Neural cell (in vitro differentiated cells): ENCODE measurements around the gene ATP13A2. TPM values are rescaled to one million over a fixed set of nuclear protein-coding genes. Genes with fewer than 3 reads are reported as not detected.

Experiments used
- H2AFZ ChIP-seq: fragments of 200-600, 300-800 bp; sonication (generic), shearing (Covaris generic); 2 replicates; pipeline ENCODE4 v1.6.0; 2014; ENCODE audit warnings: low read depth, mild to moderate bottlenecking, antibody characterized with exemption, low read length, moderate library complexity
- H3F3A ChIP-seq: fragments of 200-600 bp; shearing (Covaris generic); 2 replicates; pipeline ENCODE4 v1.6.1; 2016; ENCODE audit warnings: mild to moderate bottlenecking, moderate library complexity, mixed read lengths, antibody characterized with exemption, low read length; ENCODE audit not compliant: insufficient read depth, poor library complexity, severe bottlenecking
- H3K27ac ChIP-seq: fragments of 200-600, 300-800 bp; sonication (generic), shearing (Covaris generic); 2 replicates; pipeline ENCODE4 v1.5.1; 2014; ENCODE audit warnings: mild to moderate bottlenecking, low read length, moderate library complexity
- H3K27me3 ChIP-seq: fragments of 300-800, 200-600 bp; sonication (generic), shearing (Covaris generic); 2 replicates; pipeline ENCODE4 v1.6.0; 2014; ENCODE audit warnings: mild to moderate bottlenecking, low read depth, low read length, moderate library complexity; ENCODE audit not compliant: insufficient read depth
- H3K36me3 ChIP-seq: fragments of 300-800, 200-600 bp; sonication (generic), shearing (Covaris generic); 2 replicates; pipeline ENCODE4 v1.5.1; 2014; ENCODE audit warnings: mild to moderate bottlenecking, antibody characterized with exemption, low read length, moderate library complexity; ENCODE audit not compliant: insufficient read depth
- H3K4me2 ChIP-seq: fragments of 300-800, 200-600 bp; sonication (generic), shearing (Covaris generic); 2 replicates; pipeline ENCODE4 v1.6.0; 2014; ENCODE audit warnings: mild to moderate bottlenecking, low read length
- H3K4me3 ChIP-seq: fragments of 300-800, 200-600 bp; sonication (generic), shearing (Covaris generic); 2 replicates; pipeline ENCODE4 v1.5.1; 2014; ENCODE audit warnings: mild to moderate bottlenecking, low read length, moderate library complexity
- H3K79me2 ChIP-seq: fragments of 200-600 bp; shearing (Covaris generic); replicated peaks from 2 replicates; pipeline ENCODE4 v1.6.0; 2014; ENCODE audit warnings: mild to moderate bottlenecking, low read length, moderate library complexity; ENCODE audit not compliant: insufficient read depth
- H3K9ac ChIP-seq: fragments of 300-800, 200-600 bp; sonication (generic), shearing (Covaris generic); 2 replicates; pipeline ENCODE4 v1.6.1; 2016; ENCODE audit warnings: mild to moderate bottlenecking, low read length, mixed read lengths
- H3K9me2 ChIP-seq: fragments of 200-600 bp; shearing (Covaris generic); 2 replicates; pipeline ENCODE4 v1.6.1; 2016; ENCODE audit warnings: mild to moderate bottlenecking, low read length, mixed read lengths; ENCODE audit not compliant: insufficient read depth
- H3K9me3 ChIP-seq: fragments of 200-600, 300-800 bp; sonication (generic), shearing (Covaris generic); 2 replicates; pipeline ENCODE4 v1.6.1; 2016; ENCODE audit warnings: mild to moderate bottlenecking, mixed run types, low read length, moderate library complexity, mixed read lengths
- H4K20me1 ChIP-seq: fragments of 200-600 bp; shearing (Covaris generic); 2 replicates; pipeline ENCODE4 v1.6.1; 2016; ENCODE audit warnings: mild to moderate bottlenecking, mixed run types; ENCODE audit not compliant: insufficient read depth
- CTCF ChIP-seq: fragments of 450-650 bp; IDR thresholded peaks from 2 replicates; pipeline ENCODE4 v1.5.1; 2014; ENCODE audit warnings: antibody characterized with exemption, mild to moderate bottlenecking, moderate library complexity; ENCODE audit not compliant: poor library complexity, severe bottlenecking
- EP300 ChIP-seq: fragments of 450-650 bp; conservative IDR thresholded peaks from 2 replicates; pipeline ENCODE4 v1.6.1; 2014; ENCODE audit warnings: antibody characterized with exemption, mild to moderate bottlenecking, moderate library complexity; ENCODE audit not compliant: poor library complexity, severe bottlenecking
- EZH2 ChIP-seq: fragments of 200-600, 300-800 bp; shearing (Covaris generic), sonication (generic); IDR thresholded peaks from 2 replicates; pipeline ENCODE4 v1.6.1; 2014; ENCODE audit warnings: antibody characterized with exemption, low read length, borderline replicate concordance, mild to moderate bottlenecking; ENCODE audit not compliant: insufficient read depth, poor library complexity, severe bottlenecking
- MXI1 ChIP-seq: fragments of 450-650 bp; conservative IDR thresholded peaks from 2 replicates; pipeline ENCODE4 v1.6.1; 2014; ENCODE audit warnings: antibody characterized with exemption, mild to moderate bottlenecking; ENCODE audit not compliant: poor library complexity, severe bottlenecking
- POLR2AphosphoS5 ChIP-seq: IDR thresholded peaks from 2 replicates; pipeline ENCODE4 v1.6.1; 2012
- RAD21 ChIP-seq: fragments of 450-650 bp; conservative IDR thresholded peaks from 2 replicates; pipeline ENCODE4 v1.6.1; 2014; ENCODE audit warnings: antibody characterized with exemption, mild to moderate bottlenecking, moderate library complexity
- REST ChIP-seq: IDR thresholded peaks from 2 replicates; pipeline ENCODE4 v1.6.1; 2012; ENCODE audit warnings: borderline replicate concordance
- SMC3 ChIP-seq: fragments of 450-650 bp; conservative IDR thresholded peaks from 2 replicates; pipeline ENCODE4 v1.6.1; 2014; ENCODE audit warnings: antibody characterized with exemption, mild to moderate bottlenecking, moderate library complexity; ENCODE audit not compliant: poor library complexity
- TAF1 ChIP-seq: IDR thresholded peaks from 2 replicates; pipeline ENCODE4 v1.6.1; 2012; ENCODE audit warnings: low read depth
- polyA plus RNA-seq: library from polyadenylated mRNA; depleted of rRNA; stranded (reverse); fragments of >200 nt; gene quantifications from 2 replicates; pipeline ENCODE4 v1.2.3, GENCODE V29; 2014

Gene ATP13A2
- polyA plus RNA-seq, 1 donor from 2014 or later, result 43.3 TPM

DNA sequence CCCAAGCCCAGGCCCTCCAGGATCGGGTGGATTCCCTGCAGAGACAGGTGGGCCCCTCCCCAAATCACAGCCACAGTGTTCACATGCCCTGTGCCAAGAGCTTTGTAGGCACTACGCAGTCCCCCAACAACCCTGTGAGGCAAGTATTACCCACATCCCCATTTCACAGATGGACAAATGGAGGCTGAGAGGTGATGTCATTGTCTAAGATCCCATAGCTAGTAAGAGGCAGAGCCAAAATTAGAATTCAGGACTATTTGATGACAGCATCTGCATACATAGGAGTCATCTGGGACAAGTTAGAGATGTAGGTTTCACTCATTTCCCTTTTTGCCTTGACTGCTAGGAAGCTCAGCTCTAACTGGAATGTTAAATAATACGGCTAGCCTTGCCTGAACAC is 43.4 kb downstream of the ATP13A2 start:
- Histone ChIP-seq H4K20me1 (no peaks in the 10 kb centered on the region), H3K27me3 (no peaks in the 10 kb centered on the region), H3K9me2 (no peaks in the 10 kb centered on the region), H3K27ac (no peak overlapping the region), H3K9me3 (no peaks in the 10 kb centered on the region), H3K9ac (no peak overlapping the region), H3K4me3 (no peak overlapping the region), H3F3A (no peaks in the 10 kb centered on the region), H3K4me2 (no peak overlapping the region), H3K36me3 (no peaks in the 10 kb centered on the region), H2AFZ (no peak overlapping the region), H3K79me2 (no peaks in the 10 kb centered on the region)
- no peak for TF ChIP-seq CTCF
- no peak for TF ChIP-seq EZH2
- no peak for TF ChIP-seq POLR2AphosphoS5
- TF ChIP-seq TAF1, result no peak
- TF ChIP-seq SMC3, result no peak
- no peak for TF ChIP-seq EP300
- no peak for TF ChIP-seq REST
- TF ChIP-seq RAD21, result no peak
- TF ChIP-seq MXI1, result no peak

DNA sequence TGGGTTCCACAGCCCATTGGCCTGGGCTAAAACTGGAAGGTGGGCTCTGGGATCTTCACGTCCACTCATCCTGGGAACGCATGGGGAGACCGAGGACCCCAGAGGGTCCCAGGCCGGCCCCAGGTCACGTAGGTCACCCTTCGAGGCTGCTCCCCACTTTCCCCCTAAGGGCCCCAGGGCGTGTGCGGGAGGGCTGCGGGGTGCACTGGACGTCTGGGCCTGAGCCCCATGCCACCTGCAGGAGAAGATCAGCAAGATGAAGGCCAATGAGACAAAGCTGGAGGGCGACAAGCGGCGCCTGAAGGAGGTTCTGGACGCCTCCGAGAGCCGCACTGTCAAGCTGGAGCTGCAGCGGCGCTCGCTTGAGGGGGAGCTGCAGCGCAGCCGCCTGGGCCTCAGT is 43.8 kb downstream of the ATP13A2 start:
- Histone ChIP-seq H3K9me2 (no peaks in the 10 kb centered on the region), H3K9me3 (no peaks in the 10 kb centered on the region), H3K9ac (no peak overlapping the region), H2AFZ (no peak overlapping the region), H3K4me3 (no peak overlapping the region), H3K4me2 (no peak overlapping the region), H3K36me3 (no peaks in the 10 kb centered on the region), H3K79me2 (no peaks in the 10 kb centered on the region), H3K27me3 (no peaks in the 10 kb centered on the region), H4K20me1 (no peaks in the 10 kb centered on the region), H3K27ac (no peak overlapping the region), H3F3A (no peaks in the 10 kb centered on the region)
- TF ChIP-seq SMC3, result no peak
- no peak for TF ChIP-seq POLR2AphosphoS5
- no peak for TF ChIP-seq TAF1
- TF ChIP-seq RAD21, result no peak
- no peak for TF ChIP-seq EP300
- TF ChIP-seq EZH2, result no peak
- no peak for TF ChIP-seq MXI1
- TF ChIP-seq CTCF, result no peak
- TF ChIP-seq REST, result no peak
